Measurements from ENCODE around the gene PRCC. TPM values are rescaled to one million over a fixed set of nuclear protein-coding genes. Genes with fewer than 3 reads are reported as not detected.

Gene PRCC
- total and polyA plus RNA-seq, 2 of the 4 experiments (the other 2 are of a cell fraction): 10.6 to 59.6 TPM

GRCh38 chr1:156838972-156839371, 71.6 kb downstream of the PRCC start:
- Histone ChIP-seq H4K5ac (ENCODE audit: low read depth, low read length) (no peak overlapping the region), H3K4ac (ENCODE audit: low read depth, low read length) (no peak overlapping the region), H3K9me3 (ENCODE audit: control insufficient read depth, insufficient read depth, low read length) (no peaks in the 10 kb centered on the region; the same call in 1 of the 2 replicates), H3K4me2 (ENCODE audit: low read depth, low read length) (no peak overlapping the region), H2AFZ (replicated peaks; ENCODE audit: low read length, poor library complexity) (peak overlapping the region; percentile 47), H3K4me3 (ENCODE audit: insufficient read depth, low read depth, low read length) (no peak overlapping the region), H3K79me1 (ENCODE audit: low read depth in 1 of 2, low read length in 2 of 2) (no peaks in the 10 kb centered on the region), H2BK5ac (ENCODE audit: low read depth, low read length, poor library complexity, severe bottlenecking) (no peak overlapping the region), H2AK5ac (ENCODE audit: low read depth, low read length) (no peak overlapping the region), H3K36me3 (ENCODE audit: control insufficient read depth, insufficient read depth, low read length) (no peaks in the 10 kb centered on the region), H3K18ac (ENCODE audit: low read depth, low read length) (no peak overlapping the region), H2BK15ac (ENCODE audit: low read depth, low read length) (no peak overlapping the region), H3K14ac (replicated peaks; ENCODE audit: low read depth, low read length) (no peak overlapping the region), H4K20me1 (ENCODE audit: insufficient read depth, low read length) (no peaks in the 10 kb centered on the region; the same call in none of the 2 replicates), H3K23ac (ENCODE audit: low read depth, low read length) (no peak overlapping the region), H3K9me1 (ENCODE audit: insufficient read depth, low read length) (no peaks in the 10 kb centered on the region), H4K8ac (ENCODE audit: low read depth in 2 of 2, low read length in 2 of 2) (no peak overlapping the region), H2BK20ac (ENCODE audit: low read depth, low read length) (no peak overlapping the region), H3K27me3 (ENCODE audit: control insufficient read depth, insufficient read depth, low read length) (peaks cover 82% of the 10 kb centered on the region), H4K91ac (ENCODE audit: insufficient read depth, low read depth, low read length) (no peak overlapping the region), H3K4me1 (ENCODE audit: control insufficient read depth, insufficient read depth, low read length) (no peaks in the 10 kb centered on the region), H3K9ac (ENCODE audit: low read depth, low read length) (no peak overlapping the region), H2BK120ac (ENCODE audit: low read depth, low read length) (no peak overlapping the region), H3K56ac (ENCODE audit: extremely low read depth, insufficient read depth, low read length) (no peak overlapping the region), H3K27ac (ENCODE audit: insufficient read depth, low read length) (no peak overlapping the region), H2AK9ac (replicated peaks; ENCODE audit: low read depth, low read length, poor library complexity) (peak overlapping the region; percentile 46)
- TF ChIP-seq CTCF (conservative IDR thresholded peaks at IDR 0.05; ENCODE audit: low read depth, low read length) (peak; percentile 75), ELK1 (IDR thresholded peaks at IDR 0.05; ENCODE audit: borderline replicate concordance, low read depth, low read length) (no peak), RAD21 (IDR thresholded peaks at IDR 0.05; ENCODE audit: low read length) (peak; percentile 73), POLR2A (IDR thresholded peaks at IDR 0.05; ENCODE audit: low read depth, low read length) (no peak), MAFK (IDR thresholded peaks at IDR 0.05; ENCODE audit: low read depth, low read length) (no peak), NFE2L2 (IDR thresholded peaks at IDR 0.05; ENCODE audit: low read depth, low read length) (no peak), SMC3 (IDR thresholded peaks at IDR 0.05; ENCODE audit: low read depth, low read length) (peak; percentile 57), USF2 (IDR thresholded peaks at IDR 0.05; ENCODE audit: low read depth, low read length) (no peak), MAZ (IDR thresholded peaks at IDR 0.05; ENCODE audit: borderline replicate concordance, low read depth, low read length) (peak; percentile 37; the same call in 1 of the 2 replicates), CHD1 (IDR thresholded peaks at IDR 0.05; ENCODE audit: low read depth, low read length) (no peak), CEBPB (IDR thresholded peaks at IDR 0.05; ENCODE audit: low read depth, low read length) (no peak), FOS (IDR thresholded peaks at IDR 0.05; ENCODE audit: low read depth, low read length) (no peak), RFX5 (IDR thresholded peaks at IDR 0.05; ENCODE audit: low read depth, low read length) (no peak), MXI1 (IDR thresholded peaks at IDR 0.05; ENCODE audit: borderline replicate concordance, low read depth, low read length) (no peak), BHLHE40 (IDR thresholded peaks at IDR 0.05; ENCODE audit: low read depth, low read length) (no peak), RCOR1 (IDR thresholded peaks at IDR 0.05; ENCODE audit: insufficient replicate concordance, low read length) (no peak)
- dilution Hi-C loops (cut with HindIII; ENCODE audit: low sequenced_read_pairs, unreplicated experiment): no loop called here
- intact Hi-C loops (cut with micrococcal nuclease): loop anchor here (1.0 kb wide), 1 partner anchor 51 kb away; no protein-coding TSS in a partner anchor
- 0% methylated on average over 3 of the region's 7 CpGs; no CpG with 5 or more reads in 1 of the 2 experiments for WGBS, 2 experiments (ENCODE audit: extremely low coverage in 2 of 2, insufficient read length in 1 of 2)
- CTCF ChIA-PET: interaction anchor here (0.6 to 3.7 kb wide), 15 partner anchors 9 to 149 kb away, joined by 3 to 26 read pairs (median 3); partner anchors contain the start of genes INSRR and NTRK1
- POLR2A ChIA-PET (ENCODE audit: unreplicated experiment): no interaction called here
- in situ Hi-C loops (cut with MboI; ENCODE audit: low sequenced_read_pairs): no loop called here
- ATAC-seq (ENCODE audit: low read depth) (peak; percentile 87), DNase-seq (no peak)
- no TSS peak for BruUV-seq (replicated peaks)

All from IMR-90 (cell line).